H9 (cell line): ENCODE data around the gene POU6F2. TPM values are rescaled to one million over a fixed set of nuclear protein-coding genes. Genes with fewer than 3 reads are reported as not detected.

ENCODE experiments used
- DNase-seq: peaks from one replicate; pipeline ENCODE4 v3.0.0-alpha.2; 2017
- H2AFZ ChIP-seq: one replicate; pipeline ENCODE4 v1.6.1; 2013; ENCODE audit warnings: mild to moderate bottlenecking, low read length, control low read depth, moderate library complexity
- H2AK5ac ChIP-seq: 2 replicates; pipeline ENCODE4 v1.6.1; 2013; ENCODE audit warnings: low read length, control low read depth, mixed read lengths; ENCODE audit not compliant: insufficient read length
- H2BK120ac ChIP-seq: one replicate; pipeline ENCODE4 v1.6.1; 2013; ENCODE audit warnings: low read depth, mild to moderate bottlenecking, low read length, control low read depth, inconsistent platforms; ENCODE audit not compliant: poor library complexity, severe bottlenecking
- H2BK12ac ChIP-seq: 2 replicates; pipeline ENCODE4 v1.6.1; 2013; ENCODE audit warnings: low read length, control low read depth, mixed read lengths, low read depth; ENCODE audit not compliant: insufficient read length
- H2BK15ac ChIP-seq: 2 replicates; pipeline ENCODE4 v1.6.1; 2013; ENCODE audit warnings: low read depth, low read length, control low read depth
- H2BK20ac ChIP-seq: one replicate; pipeline ENCODE4 v1.6.1; 2013; ENCODE audit warnings: low read depth, mild to moderate bottlenecking, low read length, control low read depth, inconsistent platforms; ENCODE audit not compliant: poor library complexity, severe bottlenecking
- H2BK5ac ChIP-seq: 2 replicates; pipeline ENCODE4 v1.6.1; 2013; ENCODE audit warnings: low read length, control low read depth, mixed read lengths; ENCODE audit not compliant: insufficient read length
- H3K14ac ChIP-seq: 2 replicates; pipeline ENCODE4 v1.6.1; 2013; ENCODE audit warnings: low read length, control low read depth; ENCODE audit not compliant: insufficient read depth
- H3K18ac ChIP-seq: 2 replicates; pipeline ENCODE4 v1.6.1; 2013; ENCODE audit warnings: low read depth, mild to moderate bottlenecking, mixed read lengths, low read length, control low read depth; ENCODE audit not compliant: insufficient read length
- H3K23ac ChIP-seq: 2 replicates; pipeline ENCODE4 v1.6.1; 2013; ENCODE audit warnings: low read length, control low read depth, mixed read lengths, low read depth; ENCODE audit not compliant: insufficient read length
- H3K23me2 ChIP-seq: 2 replicates; pipeline ENCODE4 v1.6.1; 2013; ENCODE audit warnings: low read depth, mild to moderate bottlenecking, mixed read lengths, low read length, control low read depth; ENCODE audit not compliant: insufficient read length, poor library complexity, severe bottlenecking
- H3K27ac ChIP-seq: 2 replicates; pipeline ENCODE4 v1.5.1; 2013; ENCODE audit warnings: low read length, control low read depth, mixed read lengths, low read depth; ENCODE audit not compliant: insufficient read length
- H3K27me3 ChIP-seq: 2 replicates; pipeline ENCODE4 v1.6.1; 2013; ENCODE audit warnings: low read length, control low read depth, inconsistent platforms; ENCODE audit not compliant: insufficient read depth
- H3K4ac ChIP-seq: 2 replicates; pipeline ENCODE4 v1.6.1; 2013; ENCODE audit warnings: low read depth, mild to moderate bottlenecking, control low read depth, inconsistent platforms, low read length, moderate library complexity
- H3K4me1 ChIP-seq: 2 replicates; pipeline ENCODE4 v1.6.1; 2013; ENCODE audit warnings: low read length, control low read depth, inconsistent platforms; ENCODE audit not compliant: insufficient read depth
- H3K4me2 ChIP-seq: 2 replicates; pipeline ENCODE4 v1.6.1; 2013; ENCODE audit warnings: low read length, control low read depth, mixed read lengths; ENCODE audit not compliant: insufficient read length, insufficient read depth
- H3K56ac ChIP-seq: 2 replicates; pipeline ENCODE4 v1.6.1; 2013; ENCODE audit warnings: low read depth, mild to moderate bottlenecking, mixed read lengths, low read length, control low read depth; ENCODE audit not compliant: insufficient read length
- H3K79me1 ChIP-seq: 2 replicates; pipeline ENCODE4 v1.6.1; 2013; ENCODE audit warnings: low read depth, mild to moderate bottlenecking, moderate library complexity, low read length, control low read depth, inconsistent platforms; ENCODE audit not compliant: insufficient read depth, poor library complexity, severe bottlenecking
- H3K79me2 ChIP-seq: 2 replicates; pipeline ENCODE4 v1.6.1; 2013; ENCODE audit warnings: low read length, control low read depth, inconsistent platforms; ENCODE audit not compliant: insufficient read depth
- H3K9ac ChIP-seq: 2 replicates; pipeline ENCODE4 v1.6.1; 2013; ENCODE audit warnings: low read length, control low read depth, mixed read lengths; ENCODE audit not compliant: insufficient read length; ENCODE audit errors: extremely low read depth
- H3K9me3 ChIP-seq: one replicate; pipeline ENCODE4 v1.6.1; 2013; ENCODE audit warnings: low read depth, low read length, inconsistent platforms; ENCODE audit not compliant: control insufficient read depth
- H3T11ph ChIP-seq: one replicate; pipeline ENCODE4 v1.6.1; 2013; ENCODE audit warnings: mild to moderate bottlenecking, low read length, control low read depth, inconsistent platforms
- H4K20me1 ChIP-seq: one replicate; pipeline ENCODE4 v1.6.1; 2013; ENCODE audit not compliant: control insufficient read depth, insufficient read length, insufficient read depth
- H4K5ac ChIP-seq: 2 replicates; pipeline ENCODE4 v1.6.1; 2013; ENCODE audit warnings: low read depth, mild to moderate bottlenecking, mixed read lengths, low read length, control low read depth; ENCODE audit not compliant: insufficient read length
- H4K8ac ChIP-seq: replicated peaks from 2 replicates; pipeline ENCODE4 v1.6.1; 2013; ENCODE audit warnings: low read length, control low read depth, mixed read lengths, low read depth; ENCODE audit not compliant: insufficient read length
- H4K91ac ChIP-seq: 2 replicates; pipeline ENCODE4 v1.6.1; 2013; ENCODE audit warnings: low read depth, mild to moderate bottlenecking, moderate library complexity, mixed read lengths, low read length, control low read depth; ENCODE audit not compliant: insufficient read length
- H3K27ac Mint-ChIP-seq, 3 experiments: 2 replicates in 2 of 3; 3 replicates in 1 of 3; pipeline ENCODE4 v1.8.0; 2020 to 2021; ENCODE audit warnings: mixed read lengths in 3 of 3, mild to moderate bottlenecking in 1 of 3, moderate library complexity in 1 of 3
- H3K27me3 Mint-ChIP-seq: 2 replicates; pipeline ENCODE4 v1.8.0; 2021; ENCODE audit warnings: low read depth, mild to moderate bottlenecking, moderate library complexity, mixed read lengths
- H3K36me3 Mint-ChIP-seq, 3 experiments: 2 replicates in 2 of 3; 3 replicates in 1 of 3; pipeline ENCODE4 v1.8.0; 2020 to 2021; ENCODE audit warnings: low read depth in 3 of 3, mixed read lengths in 3 of 3; ENCODE audit not compliant: insufficient read depth in 1 of 3
- H3K4me1 Mint-ChIP-seq, 2 experiments: 2 replicates each; pipeline ENCODE4 v1.8.0; 2020; ENCODE audit warnings: mixed read lengths in 2 of 2
- H3K4me3 Mint-ChIP-seq, 2 experiments: 2 replicates in 1 of 2; 3 replicates in 1 of 2; pipeline ENCODE4 v1.8.0; 2020 to 2021; ENCODE audit warnings: mild to moderate bottlenecking in 2 of 2, mixed read lengths in 2 of 2, moderate library complexity in 1 of 2
- H3K9me3 Mint-ChIP-seq, 2 experiments: 2 replicates in 1 of 2; 3 replicates in 1 of 2; pipeline ENCODE4 v1.8.0; 2020; ENCODE audit warnings: mild to moderate bottlenecking in 2 of 2, mixed read lengths in 2 of 2, moderate library complexity in 1 of 2
- CTCF ChIP-seq: fragments of 200-600 bp; sonication (generic); conservative IDR thresholded peaks from 3 replicates; pipeline ENCODE4 v1.8.0; 2021; ENCODE audit warnings: antibody characterized with exemption, mild to moderate bottlenecking
- WGBS: extraction: QIAGEN DNeasy Blood & Tissue Kit; methylation state at CpG from one replicate; pipeline ENCODE4 v1.1.7; 2013; ENCODE audit warnings: missing lambda C conversion rate, low lambda C conversion rate, mixed read lengths; ENCODE audit not compliant: insufficient read length; ENCODE audit errors: extremely low coverage; 5-methylcytosine and 5-hydroxymethylcytosine counted together
- total RNA-seq: library from RNA; stranded (reverse); gene quantifications from 2 replicates; pipeline ENCODE4 v1.2.1, GENCODE V29; 2021

Gene POU6F2
- total RNA-seq, 1 experiment from 2014 or later = 1.9 TPM

DNA sequence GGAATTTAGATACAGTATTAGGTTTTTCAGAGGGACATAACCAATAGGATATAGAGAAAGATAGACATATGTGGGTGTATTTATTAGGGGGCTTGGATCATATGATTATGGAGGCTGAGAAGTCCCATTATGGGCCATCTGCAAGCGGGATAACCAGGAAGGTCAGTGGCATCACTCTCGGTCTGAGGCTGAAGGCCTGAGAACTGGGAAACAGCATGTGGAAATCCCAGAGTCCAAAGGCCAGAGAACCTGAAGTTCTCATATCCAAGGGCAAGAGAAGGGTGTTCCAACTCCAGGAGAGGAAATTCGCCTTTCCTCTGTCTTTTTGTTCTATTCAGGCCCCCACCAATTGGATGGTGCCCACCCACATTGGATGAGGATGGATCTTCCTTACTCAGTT, 180.7 kb downstream of the POU6F2 start:
- Histone ChIP-seq H3K23me2 (no peaks in the 10 kb centered on the region), H2BK120ac (no peak overlapping the region), H3K23ac (no peak overlapping the region), H3K14ac (no peak overlapping the region), H3K27me3 (no peaks in the 10 kb centered on the region), H2AK5ac (no peak overlapping the region), H3K79me2 (no peaks in the 10 kb centered on the region), H4K20me1 (no peaks in the 10 kb centered on the region), H4K91ac (no peak overlapping the region), H3K18ac (no peak overlapping the region), H3K4me1 (no peaks in the 10 kb centered on the region), H4K8ac (no peak overlapping the region), H3T11ph (no peak overlapping the region), H2BK12ac (no peak overlapping the region), H2BK15ac (no peak overlapping the region), H3K9me3 (no peaks in the 10 kb centered on the region), H2BK20ac (no peak overlapping the region), H3K79me1 (no peaks in the 10 kb centered on the region), H3K27ac (no peak overlapping the region), H3K9ac (no peak overlapping the region), H2AFZ (no peak overlapping the region), H4K5ac (no peak overlapping the region), H3K4ac (no peak overlapping the region), H3K4me2 (no peak overlapping the region), H3K56ac (no peak overlapping the region), H2BK5ac (no peak overlapping the region)
- no CpG with 5 or more reads among the region's 3 CpGs for WGBS
- no peak for TF ChIP-seq CTCF
- no peaks in the 10 kb centered on the region for H3K9me3 Mint-ChIP-seq
- H3K4me3 Mint-ChIP-seq = no peak overlapping the region
- no peak for DNase-seq
- H3K27ac Mint-ChIP-seq = 0 out of 7 replicates have a peak overlapping the region, but pooled peaks of 1 of the 3 experiments have one; percentile 43
- H3K27me3 Mint-ChIP-seq = no peaks in the 10 kb centered on the region
- no peaks in the 10 kb centered on the region for H3K4me1 Mint-ChIP-seq
- no peaks in the 10 kb centered on the region for H3K36me3 Mint-ChIP-seq
